Activated gamma-delta T cell (primary cell): ENCODE results near the gene LAMA1.
"Not testable (repeated sequence)": the region's sequence is repeated elsewhere in the genome, so short reads cannot be mapped to it uniquely, and the experiment has no call there.

Experiments
- DNase-seq: peaks from one replicate; lab custom pipeline; 2025; lab: John Stamatoyannopoulos, UW

LAMA1 gene

GRCh38 chr18:6947338-6948030 lies 170.1 kb downstream of the LAMA1 start:
- no peak for DNase-seq

- no peak for DNase-seq
These were observed 174.5 kb downstream of the LAMA1 start for GRCh38 chr18:6943143-6943542.

- no peak for DNase-seq
These were observed 174.9 kb downstream of the LAMA1 start for GRCh38 chr18:6942742-6943141.

- no peak for DNase-seq
These were observed 175.6 kb downstream of the LAMA1 start for GRCh38 chr18:6941996-6942395.

GRCh38 chr18:6940451-6940850 lies 177.1 kb downstream of the LAMA1 start:
- no peak for DNase-seq

- no peak for DNase-seq
These were observed 177.6 kb downstream of the LAMA1 start for GRCh38 chr18:6939972-6940371.

- not testable (repeated sequence) for DNase-seq
These were observed 179.2 kb downstream of the LAMA1 start for GRCh38 chr18:6938403-6938802.

- DNase-seq = no peak
These were observed 179.6 kb downstream of the LAMA1 start for GRCh38 chr18:6938003-6938402.

- DNase-seq = no peak
These were observed 182.7 kb downstream of the LAMA1 start for GRCh38 chr18:6934859-6935258.

- no peak for DNase-seq
These were observed 188.1 kb downstream of the LAMA1 start for GRCh38 chr18:6929370-6930102.

GRCh38 chr18:6928359-6928758 lies 189.2 kb downstream of the LAMA1 start:
- no peak for DNase-seq

- DNase-seq = no peak
These were observed 190.4 kb downstream of the LAMA1 start for GRCh38 chr18:6927153-6927552.

- DNase-seq = no peak
These were observed 194.4 kb downstream of the LAMA1 start for GRCh38 chr18:6923220-6923619.

- DNase-seq = no peak
These were observed 196.0 kb downstream of the LAMA1 start for GRCh38 chr18:6921571-6921970.

- DNase-seq = no peak
These were observed 197.3 kb downstream of the LAMA1 start for GRCh38 chr18:6920099-6920955.

GRCh38 chr18:6917072-6917471 lies 200.5 kb downstream of the LAMA1 start:
- no peak for DNase-seq

- DNase-seq = no peak
These were observed 216.2 kb downstream of the LAMA1 start for GRCh38 chr18:6901286-6901926.

GRCh38 chr18:6891788-6892187 lies 225.8 kb downstream of the LAMA1 start:
- no peak for DNase-seq
